ENCODE data around the gene CNGB1.
"Not testable (repeated sequence)": the region's sequence is repeated elsewhere in the genome, so short reads cannot be mapped to it uniquely, and the experiment has no call there.

CNGB1 gene

DNA sequence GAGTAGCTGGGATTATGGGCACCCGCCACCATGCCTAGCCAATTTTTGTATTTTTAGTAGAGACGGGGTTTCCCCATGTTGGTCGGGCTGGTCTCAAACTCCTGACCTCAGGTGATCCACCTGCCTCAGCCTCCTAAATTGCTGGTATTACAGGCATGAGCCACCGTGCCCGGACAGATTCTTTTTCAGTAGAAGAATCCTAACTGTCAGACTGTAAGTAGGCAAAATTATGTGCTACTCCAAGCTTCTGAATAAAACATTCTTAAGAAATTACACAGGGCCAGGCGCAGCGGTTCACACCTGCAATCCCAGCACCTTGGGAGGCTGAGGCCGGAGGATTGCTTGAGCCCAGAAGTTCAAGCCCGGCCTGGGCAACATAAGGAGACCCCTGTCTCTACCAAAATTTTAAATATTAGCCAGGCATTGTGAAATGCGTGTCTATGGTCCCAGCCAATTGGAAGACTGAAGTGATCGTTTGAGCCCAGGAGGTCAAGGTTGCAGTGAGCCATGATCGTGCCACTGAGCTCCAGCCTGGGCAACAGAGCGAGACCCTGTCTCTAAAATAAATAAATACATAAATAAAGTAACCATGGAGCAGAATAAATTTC lies 101.9 kb downstream of the CNGB1 start:
- Histone ChIP-seq H3K36me3 (ENCODE audit: control insufficient read depth in 2 of 2, insufficient read depth in 2 of 2, low read length in 2 of 2) (no peaks in the 10 kb centered on the region), H3K27me3 (ENCODE audit: control insufficient read depth in 2 of 2, insufficient read depth in 2 of 2, low read length in 2 of 2) (peaks cover 0 to 3% of the 10 kb centered on the region in 2 donors), H3K4me1 (ENCODE audit: control insufficient read depth in 2 of 2, insufficient read depth in 2 of 2, low read length in 2 of 2) (no peaks in the 10 kb centered on the region), H3K4me3 (ENCODE audit: low read length in 2 of 2) (no peak overlapping the region), H3K9me3 (ENCODE audit: control insufficient read depth in 2 of 2, low read length in 2 of 2) (no peaks in the 10 kb centered on the region), H3K9ac (ENCODE audit: low read depth in 1 of 2, low read length in 2 of 2) (no peak overlapping the region), H3K27ac (ENCODE audit: low read depth in 2 of 2, low read length in 2 of 2) (no peak overlapping the region)

DNA sequence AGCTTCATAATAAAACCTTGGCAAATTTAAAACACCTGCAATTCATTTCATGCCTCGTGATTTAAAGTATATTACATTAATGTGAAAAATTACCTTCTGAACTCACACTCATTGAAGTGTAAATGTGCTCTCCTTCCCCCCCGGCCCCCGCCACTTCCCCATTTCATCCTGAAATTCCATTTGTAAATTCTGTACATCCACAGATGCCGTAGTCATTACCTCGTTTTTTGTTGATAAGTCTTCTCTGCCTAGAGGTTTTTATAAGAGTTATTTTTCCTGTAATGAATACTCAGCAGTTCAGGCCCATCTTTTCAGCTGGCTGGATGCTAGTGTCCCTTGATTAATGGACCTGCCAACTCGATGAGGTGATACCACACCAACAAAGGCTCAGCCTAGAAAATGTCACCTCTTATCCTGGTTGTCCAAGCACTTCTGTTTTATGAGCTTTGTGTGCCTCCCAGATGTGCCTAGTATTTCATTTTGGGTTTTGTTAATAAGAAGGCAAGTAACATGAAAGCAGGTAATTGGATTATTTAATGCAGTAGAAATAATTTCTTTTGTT lies 103.8 kb downstream of the CNGB1 start:
- Histone ChIP-seq H3K27ac (ENCODE audit: low read depth in 2 of 2, low read length in 2 of 2) (no peak overlapping the region), H3K4me3 (ENCODE audit: low read length in 2 of 2) (no peak overlapping the region), H3K36me3 (ENCODE audit: control insufficient read depth in 2 of 2, insufficient read depth in 2 of 2, low read length in 2 of 2) (no peaks in the 10 kb centered on the region), H3K4me1 (ENCODE audit: control insufficient read depth in 2 of 2, insufficient read depth in 2 of 2, low read length in 2 of 2) (no peaks in the 10 kb centered on the region), H3K27me3 (ENCODE audit: control insufficient read depth in 2 of 2, insufficient read depth in 2 of 2, low read length in 2 of 2) (peaks cover 0 to 3% of the 10 kb centered on the region in 2 donors), H3K9me3 (ENCODE audit: control insufficient read depth in 2 of 2, low read length in 2 of 2) (no peaks in the 10 kb centered on the region), H3K9ac (ENCODE audit: low read depth in 1 of 2, low read length in 2 of 2) (no peak overlapping the region)

- H3K4me1 ChIP-seq (ENCODE audit: control insufficient read depth in 2 of 2, insufficient read depth in 2 of 2, low read length in 2 of 2) = no peaks in the 10 kb centered on the region
Observed at GRCh38 chr16:57866529-57866918, 104.4 kb downstream of the CNGB1 start.

DNA sequence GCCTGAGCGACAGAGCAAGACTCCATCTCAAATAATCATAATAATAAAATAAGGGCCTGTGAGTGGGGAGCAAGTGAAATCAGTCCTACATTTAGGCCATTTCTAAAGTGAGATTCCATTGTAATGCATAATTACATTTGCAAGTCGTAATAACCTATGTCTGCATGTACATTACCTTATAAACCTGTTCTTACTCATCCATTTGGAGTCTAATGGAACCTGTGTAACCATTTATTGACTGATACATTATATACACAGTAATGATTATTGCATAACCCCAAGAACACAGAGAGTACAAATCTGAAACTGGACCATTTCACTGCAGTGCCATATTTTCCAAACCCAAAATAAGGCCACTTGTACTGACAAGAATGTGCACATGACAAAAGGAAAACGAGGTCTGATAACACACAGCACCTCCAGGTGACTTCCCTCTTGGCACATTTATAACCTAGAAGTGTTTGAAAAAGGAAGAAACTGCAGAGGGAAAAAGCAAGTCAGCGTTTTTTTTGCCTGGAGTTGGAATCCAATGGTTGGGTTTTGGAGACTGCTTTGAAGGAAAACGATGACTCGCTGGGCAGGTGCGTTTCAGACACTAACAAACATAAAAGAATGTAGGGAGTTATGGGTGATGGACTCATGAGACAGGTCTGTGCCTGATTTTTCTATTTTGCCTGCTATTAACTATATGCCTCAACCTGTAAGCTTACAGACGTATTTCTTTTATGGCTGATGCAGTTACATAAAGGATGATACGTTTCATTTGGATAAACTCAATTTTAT lies 105.0 kb downstream of the CNGB1 start:
- Histone ChIP-seq H3K9ac (ENCODE audit: low read depth in 1 of 2, low read length in 2 of 2) (no peak overlapping the region), H3K4me3 (ENCODE audit: low read length in 2 of 2) (no peak overlapping the region), H3K27me3 (ENCODE audit: control insufficient read depth in 2 of 2, insufficient read depth in 2 of 2, low read length in 2 of 2) (peaks cover 0 to 3% of the 10 kb centered on the region in 2 donors), H3K9me3 (ENCODE audit: control insufficient read depth in 2 of 2, low read length in 2 of 2) (no peaks in the 10 kb centered on the region), H3K4me1 (ENCODE audit: control insufficient read depth in 2 of 2, insufficient read depth in 2 of 2, low read length in 2 of 2) (no peaks in the 10 kb centered on the region), H3K36me3 (ENCODE audit: control insufficient read depth in 2 of 2, insufficient read depth in 2 of 2, low read length in 2 of 2) (no peaks in the 10 kb centered on the region), H3K27ac (ENCODE audit: low read depth in 2 of 2, low read length in 2 of 2) (no peak overlapping the region)

More at GRCh38 chr16:57866529-57866918, 104.4 kb downstream of the CNGB1 start:
- Histone ChIP-seq H3K4me3 (ENCODE audit: low read length in 2 of 2) (no peak overlapping the region), H3K27ac (ENCODE audit: low read depth in 2 of 2, low read length in 2 of 2) (no peak overlapping the region), H3K9ac (ENCODE audit: low read depth in 1 of 2, low read length in 2 of 2) (no peak overlapping the region), H3K36me3 (ENCODE audit: control insufficient read depth in 2 of 2, insufficient read depth in 2 of 2, low read length in 2 of 2) (no peaks in the 10 kb centered on the region), H3K27me3 (ENCODE audit: control insufficient read depth in 2 of 2, insufficient read depth in 2 of 2, low read length in 2 of 2) (peaks cover 0 to 3% of the 10 kb centered on the region in 2 donors), H3K9me3 (ENCODE audit: control insufficient read depth in 2 of 2, low read length in 2 of 2) (no peaks in the 10 kb centered on the region)

GRCh38 chr16:57863434-57864160 lies 107.3 kb downstream of the CNGB1 start:
- Histone ChIP-seq H3K27me3 (ENCODE audit: control insufficient read depth in 2 of 2, insufficient read depth in 2 of 2, low read length in 2 of 2) (peaks cover 0 to 3% of the 10 kb centered on the region in 2 donors), H3K27ac (ENCODE audit: low read depth in 2 of 2, low read length in 2 of 2) (no peak overlapping the region), H3K36me3 (ENCODE audit: control insufficient read depth in 2 of 2, insufficient read depth in 2 of 2, low read length in 2 of 2) (no peaks in the 10 kb centered on the region), H3K4me1 (ENCODE audit: control insufficient read depth in 2 of 2, insufficient read depth in 2 of 2, low read length in 2 of 2) (no peaks in the 10 kb centered on the region), H3K9ac (ENCODE audit: low read depth in 1 of 2, low read length in 2 of 2) (no peak overlapping the region), H3K9me3 (ENCODE audit: control insufficient read depth in 2 of 2, low read length in 2 of 2) (no peaks in the 10 kb centered on the region), H3K4me3 (ENCODE audit: low read length in 2 of 2) (no peak overlapping the region)

GRCh38 chr16:57862698-57863433 lies 108.1 kb downstream of the CNGB1 start:
- Histone ChIP-seq H3K9ac (ENCODE audit: low read depth in 1 of 2, low read length in 2 of 2) (no peak overlapping the region), H3K9me3 (ENCODE audit: control insufficient read depth in 2 of 2, low read length in 2 of 2) (no peaks in the 10 kb centered on the region), H3K27me3 (ENCODE audit: control insufficient read depth in 2 of 2, insufficient read depth in 2 of 2, low read length in 2 of 2) (peaks cover 0 to 3% of the 10 kb centered on the region in 2 donors), H3K4me3 (ENCODE audit: low read length in 2 of 2) (no peak overlapping the region), H3K4me1 (ENCODE audit: control insufficient read depth in 2 of 2, insufficient read depth in 2 of 2, low read length in 2 of 2) (no peaks in the 10 kb centered on the region), H3K36me3 (ENCODE audit: control insufficient read depth in 2 of 2, insufficient read depth in 2 of 2, low read length in 2 of 2) (no peaks in the 10 kb centered on the region), H3K27ac (ENCODE audit: low read depth in 2 of 2, low read length in 2 of 2) (no peak overlapping the region)

DNA sequence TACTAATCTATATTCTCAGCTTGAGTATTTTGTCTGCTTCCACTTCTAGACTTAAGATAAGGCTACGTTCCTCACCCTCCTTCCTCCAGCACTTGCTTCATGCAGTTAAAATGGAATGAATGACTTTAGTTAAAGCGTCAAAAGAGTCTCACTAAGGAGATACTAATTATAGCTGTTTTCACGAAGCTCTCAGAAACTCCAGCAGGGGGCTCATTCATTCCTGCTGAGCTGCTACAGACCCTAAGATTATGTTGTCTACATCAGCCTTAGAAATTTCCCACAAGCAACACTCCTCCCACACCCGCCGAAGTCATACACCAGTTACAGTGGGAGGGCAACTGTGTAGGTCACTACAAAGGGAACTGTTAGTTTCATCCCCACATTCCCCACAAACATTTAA lies 111.6 kb downstream of the CNGB1 start:
- peaks cover 0 to 3% of the 10 kb centered on the region in 2 donors for H3K27me3 ChIP-seq (ENCODE audit: control insufficient read depth in 2 of 2, insufficient read depth in 2 of 2, low read length in 2 of 2)
- H3K9ac ChIP-seq (ENCODE audit: low read depth in 1 of 2, low read length in 2 of 2) = no peak overlapping the region
- no peaks in the 10 kb centered on the region for H3K9me3 ChIP-seq (ENCODE audit: control insufficient read depth in 2 of 2, low read length in 2 of 2)
- H3K4me1 ChIP-seq (ENCODE audit: control insufficient read depth in 2 of 2, insufficient read depth in 2 of 2, low read length in 2 of 2) = no peaks in the 10 kb centered on the region
- no peak overlapping the region for H3K4me3 ChIP-seq (ENCODE audit: low read length in 2 of 2)
- no peak overlapping the region for H3K27ac ChIP-seq (ENCODE audit: low read depth in 2 of 2, low read length in 2 of 2)
- H3K36me3 ChIP-seq (ENCODE audit: control insufficient read depth in 2 of 2, insufficient read depth in 2 of 2, low read length in 2 of 2) = no peaks in the 10 kb centered on the region

DNA sequence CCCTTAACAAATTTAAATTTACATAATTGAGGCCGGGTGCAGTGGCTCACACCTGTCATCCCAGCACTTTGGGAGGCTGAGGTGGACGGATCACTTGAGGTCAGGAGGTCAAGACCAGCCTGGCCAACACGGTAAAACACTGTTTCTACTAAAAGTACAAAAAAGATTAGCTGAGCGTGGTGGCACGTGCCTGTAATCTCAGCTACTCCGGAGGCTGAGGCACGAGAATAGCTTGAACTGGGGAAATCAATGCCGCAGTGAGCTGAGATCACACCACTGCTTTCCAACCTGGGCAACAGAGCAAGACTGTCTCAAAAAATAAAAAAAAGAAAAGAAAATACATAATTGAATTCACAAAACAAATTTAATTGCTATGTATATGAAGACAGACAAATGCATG lies 112.3 kb downstream of the CNGB1 start:
- no peaks in the 10 kb centered on the region for H3K36me3 ChIP-seq (ENCODE audit: control insufficient read depth in 2 of 2, insufficient read depth in 2 of 2, low read length in 2 of 2)

GRCh38 chr16:57857991-57858390 lies 112.9 kb downstream of the CNGB1 start:
- not testable (repeated sequence) for H3K4me3 ChIP-seq (ENCODE audit: low read length in 2 of 2); H3K4me1 ChIP-seq (ENCODE audit: control insufficient read depth in 2 of 2, insufficient read depth in 2 of 2, low read length in 2 of 2); H3K9ac ChIP-seq (ENCODE audit: low read depth in 1 of 2, low read length in 2 of 2); H3K9me3 ChIP-seq (ENCODE audit: control insufficient read depth in 2 of 2, low read length in 2 of 2); H3K36me3 ChIP-seq (ENCODE audit: control insufficient read depth in 2 of 2, insufficient read depth in 2 of 2, low read length in 2 of 2); H3K27ac ChIP-seq (ENCODE audit: low read depth in 2 of 2, low read length in 2 of 2); H3K27me3 ChIP-seq (ENCODE audit: control insufficient read depth in 2 of 2, insufficient read depth in 2 of 2, low read length in 2 of 2)

More for the DNA sequence above, 112.3 kb downstream of the CNGB1 start:
- Histone ChIP-seq H3K9me3 (ENCODE audit: control insufficient read depth in 2 of 2, low read length in 2 of 2) (no peaks in the 10 kb centered on the region), H3K4me1 (ENCODE audit: control insufficient read depth in 2 of 2, insufficient read depth in 2 of 2, low read length in 2 of 2) (no peaks in the 10 kb centered on the region), H3K27ac (ENCODE audit: low read depth in 2 of 2, low read length in 2 of 2) (no peak overlapping the region), H3K27me3 (ENCODE audit: control insufficient read depth in 2 of 2, insufficient read depth in 2 of 2, low read length in 2 of 2) (peaks cover 0 to 3% of the 10 kb centered on the region in 2 donors), H3K4me3 (ENCODE audit: low read length in 2 of 2) (no peak overlapping the region), H3K9ac (ENCODE audit: low read depth in 1 of 2, low read length in 2 of 2) (no peak overlapping the region)
